HepG2 (cell line): ENCODE data around the gene GDPD4.

Experiments
- BRCA1 ChIP-seq: sonication (generic); formaldehyde crosslinking; IDR thresholded peaks from 2 replicates; pipeline ENCODE4 v1.4.0; 2020; ENCODE audit warnings: missing genetic modification reagents
- CHD2 ChIP-seq: IDR thresholded peaks from 2 replicates; pipeline ENCODE4 v1.6.1; 2011; ENCODE audit warnings: low read depth, low read length, improper control_type of control experiment
- CTCF ChIP-seq: sonication (generic); formaldehyde crosslinking; IDR thresholded peaks from 2 replicates; pipeline ENCODE4 v1.5.0; 2020; ENCODE audit warnings: mild to moderate bottlenecking, missing genetic modification reagents, moderate library complexity
- DDIT3 ChIP-seq: sonication (generic); formaldehyde crosslinking; IDR thresholded peaks from 2 replicates; pipeline ENCODE4 v1.4.0; 2020; ENCODE audit warnings: mild to moderate bottlenecking, missing genetic modification reagents
- ELF1 ChIP-seq: sonication (generic); formaldehyde crosslinking; IDR thresholded peaks from 2 replicates; pipeline ENCODE4 v1.4.0; 2020; ENCODE audit warnings: missing genetic modification reagents
- ELF4 ChIP-seq: sonication (generic); formaldehyde crosslinking; IDR thresholded peaks from 2 replicates; pipeline ENCODE4 v1.5.0; 2020; ENCODE audit warnings: missing genetic modification reagents, mild to moderate bottlenecking, moderate library complexity, borderline replicate concordance
- ETV6 ChIP-seq: sonication (generic); formaldehyde crosslinking; conservative IDR thresholded peaks from 2 replicates; pipeline ENCODE4 v1.4.0; 2020; ENCODE audit warnings: missing genetic modification reagents
- NR1H2 ChIP-seq: sonication (generic); formaldehyde crosslinking; IDR thresholded peaks from 2 replicates; pipeline ENCODE4 v1.8.1; 2022; ENCODE audit warnings: low read depth, missing genetic modification reagents, borderline replicate concordance
- POLR2A ChIP-seq, 2 experiments: IDR thresholded peaks; 2 replicates each; pipeline ENCODE4 v1.6.1; 2011; ENCODE audit warnings: low read depth in 2 of 2, low read length in 2 of 2, mild to moderate bottlenecking in 1 of 2, moderate library complexity in 1 of 2; ENCODE audit not compliant: insufficient read depth in 1 of 2
- STAT6 ChIP-seq: sonication (generic); formaldehyde crosslinking; IDR thresholded peaks from 2 replicates; pipeline ENCODE4 v1.4.0; 2020; ENCODE audit warnings: missing genetic modification reagents, mild to moderate bottlenecking, borderline replicate concordance
- ZNF280D ChIP-seq: sonication (generic); formaldehyde crosslinking; IDR thresholded peaks from 2 replicates; pipeline ENCODE4 v1.5.1; 2020; ENCODE audit warnings: mild to moderate bottlenecking, missing genetic modification reagents

GRCh38 chr11:77187111-77187750 lies 114.3 kb downstream of the GDPD4 start:
- TF ChIP-seq STAT6 (CRISPR knock-in tag) (no peak), CHD2 (no peak), NR1H2 (CRISPR knock-in tag) (no peak), BRCA1 (CRISPR knock-in tag) (no peak), ZNF280D (CRISPR knock-in tag) (no peak), POLR2A (IDR thresholded peaks at IDR 0.05; ENCODE audit: insufficient read depth in 1 of 2, low read depth in 2 of 2, low read length in 2 of 2) (no peak), CTCF (CRISPR knock-in tag) (no peak), ELF1 (no peak), ELF4 (CRISPR knock-in tag) (no peak), ETV6 (CRISPR knock-in tag) (no peak), DDIT3 (CRISPR knock-in tag) (no peak)
